ENCODE data around the gene STX1A.

- no peak for TF ChIP-seq CTCF (IDR thresholded peaks at IDR 0.05)
- no peak for TF ChIP-seq RAD21 (conservative IDR thresholded peaks at IDR 0.05 in 1 of 2, IDR thresholded peaks at IDR 0.05 in 1 of 2)
- no peak for TF ChIP-seq PBX3 (IDR thresholded peaks at IDR 0.05)
- no peak for TF ChIP-seq RNF2 (IDR thresholded peaks at IDR 0.05; ENCODE audit: borderline replicate concordance, low read depth)
- TF ChIP-seq USF2 (IDR thresholded peaks at IDR 0.05): no peak
Measured at GRCh38 chr7:73685311-73685710, 34.2 kb downstream of the STX1A start.

All from A549 (cell line).